Fibroblast of lung (primary cell): ENCODE results near the gene TJP2. TPM values are rescaled to one million over a fixed set of nuclear protein-coding genes. Genes with fewer than 3 reads are reported as not detected.
"Not testable (repeated sequence)": the region's sequence is repeated elsewhere in the genome, so short reads cannot be mapped to it uniquely, and the experiment has no call there.

Experiments
- DNase-seq, 2 donors: peaks; one replicate each; pipeline versions ENCODE4 v3.0.0 to v3.0.0-alpha.2; 2010; ENCODE audit warnings: low read depth in 2 of 2
- H2AFZ ChIP-seq: 2 replicates; pipeline ENCODE4 v1.5.1; 2012; ENCODE audit warnings: low read length, control low read depth, inconsistent platforms
- H3K27ac ChIP-seq: 2 replicates; pipeline ENCODE4 v1.5.1; 2011; ENCODE audit warnings: low read length, control low read depth; ENCODE audit not compliant: insufficient read depth
- H3K27me3 ChIP-seq: 2 replicates; pipeline ENCODE4 v1.5.1; 2011; ENCODE audit warnings: mild to moderate bottlenecking, low read length; ENCODE audit not compliant: control insufficient read depth, insufficient read depth
- H3K36me3 ChIP-seq: 2 replicates; pipeline ENCODE4 v1.5.1; 2011; ENCODE audit warnings: low read length; ENCODE audit not compliant: control insufficient read depth, insufficient read depth
- H3K4me1 ChIP-seq: 2 replicates; pipeline ENCODE4 v1.5.1; 2011; ENCODE audit warnings: low read length; ENCODE audit not compliant: control insufficient read depth, insufficient read depth; ENCODE audit errors: extremely low read depth
- H3K4me2 ChIP-seq: 2 replicates; pipeline ENCODE4 v1.5.1; 2011; ENCODE audit warnings: low read length, control low read depth; ENCODE audit not compliant: insufficient read depth; ENCODE audit errors: extremely low read depth
- H3K4me3 ChIP-seq, 4 experiments: fragments of 200-600 bp in 1 of 4; sonication (generic) in 1 of 4; replicated peaks in 1 of 4; 2 replicates each; pipeline ENCODE4 v1.5.1; 2011 to 2016; ENCODE audit warnings: low read length in 4 of 4, low read depth in 3 of 4, mild to moderate bottlenecking in 3 of 4, control low read depth in 2 of 4, inconsistent platforms in 1 of 4, mixed read lengths in 1 of 4; ENCODE audit not compliant: insufficient read depth in 1 of 4; ENCODE audit errors: control extremely low read depth in 1 of 4
- H3K79me2 ChIP-seq: 2 replicates; pipeline ENCODE4 v1.5.1; 2012; ENCODE audit warnings: mild to moderate bottlenecking, low read length, inconsistent platforms; ENCODE audit not compliant: control insufficient read depth, insufficient read depth
- H3K9ac ChIP-seq: 2 replicates; pipeline ENCODE4 v1.5.1; 2011; ENCODE audit warnings: mild to moderate bottlenecking, low read length, control low read depth; ENCODE audit not compliant: insufficient read depth
- H3K9me3 ChIP-seq: 2 replicates; pipeline ENCODE4 v1.5.1; 2012; ENCODE audit warnings: low read depth, low read length; ENCODE audit not compliant: control insufficient read depth, insufficient read depth
- H4K20me1 ChIP-seq: 2 replicates; pipeline ENCODE4 v1.5.1; 2011; ENCODE audit warnings: low read length; ENCODE audit not compliant: control insufficient read depth, insufficient read depth; ENCODE audit errors: extremely low read depth
- EZH2 ChIP-seq: IDR thresholded peaks from 2 replicates; pipeline ENCODE4 v1.5.1; 2012; ENCODE audit warnings: low read length, control low read depth, mild to moderate bottlenecking; ENCODE audit errors: missing control alignments
- polyA plus RNA-seq, 2 donors: library from polyadenylated mRNA; depleted of rRNA in 1 of 2; stranded (reverse) in 1 of 2; unstranded in 1 of 2; fragments of >200 nt; gene quantifications; 2 replicates each; pipeline ENCODE4 v1.2.1, GENCODE V29; 2011 to 2012; ENCODE audit warnings: missing spikeins in 1 of 2
- total RNA-seq: library from RNA; depleted of rRNA; stranded (reverse); fragments of >200 nt; gene quantifications from 2 replicates; pipeline ENCODE4 v1.2.1, GENCODE V29; 2014
- TF ChIP-seq, protein P1 (sequence below), 2 donors: IDR thresholded peaks in 1 of 2; conservative IDR thresholded peaks in 1 of 2; 1 replicate in 1 of 2; 2 replicates in 1 of 2; pipeline ENCODE4 v1.5.1; 2011 to 2012; ENCODE audit warnings: low read length in 2 of 2, control low read depth in 1 of 2, inconsistent platforms in 1 of 2, low read depth in 1 of 2, mild to moderate bottlenecking in 1 of 2

TJP2 gene
- total and polyA plus RNA-seq, 2 donors (not counting 1 experiment from before 2014, with no cell fraction given): 25.9 to 36.5 TPM

- Histone ChIP-seq H3K27me3 (no peaks in the 10 kb centered on the region), H3K79me2 (no peaks in the 10 kb centered on the region), H3K9me3 (no peaks in the 10 kb centered on the region), H4K20me1 (no peaks in the 10 kb centered on the region), H2AFZ (no peak overlapping the region), H3K4me3 (no peak overlapping the region), H3K4me2 (no peak overlapping the region), H3K9ac (no peak overlapping the region), H3K36me3 (no peaks in the 10 kb centered on the region), H3K4me1 (no peaks in the 10 kb centered on the region), H3K27ac (no peak overlapping the region)
- TF ChIP-seq EZH2: no peak
- TF ChIP-seq, protein P1, sequence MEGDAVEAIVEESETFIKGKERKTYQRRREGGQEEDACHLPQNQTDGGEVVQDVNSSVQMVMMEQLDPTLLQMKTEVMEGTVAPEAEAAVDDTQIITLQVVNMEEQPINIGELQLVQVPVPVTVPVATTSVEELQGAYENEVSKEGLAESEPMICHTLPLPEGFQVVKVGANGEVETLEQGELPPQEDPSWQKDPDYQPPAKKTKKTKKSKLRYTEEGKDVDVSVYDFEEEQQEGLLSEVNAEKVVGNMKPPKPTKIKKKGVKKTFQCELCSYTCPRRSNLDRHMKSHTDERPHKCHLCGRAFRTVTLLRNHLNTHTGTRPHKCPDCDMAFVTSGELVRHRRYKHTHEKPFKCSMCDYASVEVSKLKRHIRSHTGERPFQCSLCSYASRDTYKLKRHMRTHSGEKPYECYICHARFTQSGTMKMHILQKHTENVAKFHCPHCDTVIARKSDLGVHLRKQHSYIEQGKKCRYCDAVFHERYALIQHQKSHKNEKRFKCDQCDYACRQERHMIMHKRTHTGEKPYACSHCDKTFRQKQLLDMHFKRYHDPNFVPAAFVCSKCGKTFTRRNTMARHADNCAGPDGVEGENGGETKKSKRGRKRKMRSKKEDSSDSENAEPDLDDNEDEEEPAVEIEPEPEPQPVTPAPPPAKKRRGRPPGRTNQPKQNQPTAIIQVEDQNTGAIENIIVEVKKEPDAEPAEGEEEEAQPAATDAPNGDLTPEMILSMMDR (conservative IDR thresholded peaks at IDR 0.05 in 1 of 2, IDR thresholded peaks at IDR 0.05 in 1 of 2; ENCODE audit: low read depth in 1 of 2, low read length in 2 of 2): peak; percentile 8 to 25
- DNase-seq: peak in 1 of 2 donors; percentile 91
These were observed 16.2 kb upstream of the TJP2 start for GRCh38 chr9:69157751-69158466.

DNA sequence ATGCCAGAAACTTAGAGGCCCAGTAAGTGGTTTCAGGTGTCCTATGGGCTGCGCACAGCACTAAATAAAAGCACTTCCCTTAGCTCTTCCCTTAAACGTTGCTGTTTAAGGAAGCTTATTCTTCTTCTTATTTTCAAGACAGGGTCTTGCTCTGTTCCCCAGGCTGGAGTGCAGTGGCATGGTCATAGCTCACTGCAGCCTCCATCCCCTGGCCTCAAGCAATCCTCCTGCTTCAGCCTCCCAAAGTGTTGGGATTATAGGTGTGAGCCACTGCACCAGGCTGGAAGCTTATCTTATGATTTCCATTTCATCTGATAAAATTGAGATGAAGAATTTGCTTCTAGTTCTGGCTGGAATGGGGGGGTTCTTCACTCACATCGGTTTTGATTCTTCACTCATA lies 15.6 kb upstream of the TJP2 start:
- Histone ChIP-seq H3K36me3 (no peaks in the 10 kb centered on the region), H3K4me2 (no peak overlapping the region), H3K9me3 (no peaks in the 10 kb centered on the region), H3K9ac (no peak overlapping the region), H4K20me1 (no peaks in the 10 kb centered on the region), H3K27me3 (no peaks in the 10 kb centered on the region), H3K4me3 (no peak overlapping the region), H3K4me1 (no peaks in the 10 kb centered on the region), H2AFZ (no peak overlapping the region), H3K79me2 (no peaks in the 10 kb centered on the region), H3K27ac (no peak overlapping the region)
- no peak for TF ChIP-seq EZH2
- TF ChIP-seq, protein P1 (conservative IDR thresholded peaks at IDR 0.05 in 1 of 2, IDR thresholded peaks at IDR 0.05 in 1 of 2; ENCODE audit: low read depth in 1 of 2, low read length in 2 of 2): no peak
- DNase-seq: no peak

GRCh38 chr9:69164573-69164972 lies 9.5 kb upstream of the TJP2 start:
- not testable (repeated sequence) for H3K4me1 ChIP-seq, H4K20me1 ChIP-seq, DNase-seq, H3K27me3 ChIP-seq, H3K4me3 ChIP-seq, H3K9ac ChIP-seq, H3K4me2 ChIP-seq, H3K27ac ChIP-seq, H3K9me3 ChIP-seq, H2AFZ ChIP-seq, H3K36me3 ChIP-seq, H3K79me2 ChIP-seq
